ENCODE data around the gene SCN8A.

DNA sequence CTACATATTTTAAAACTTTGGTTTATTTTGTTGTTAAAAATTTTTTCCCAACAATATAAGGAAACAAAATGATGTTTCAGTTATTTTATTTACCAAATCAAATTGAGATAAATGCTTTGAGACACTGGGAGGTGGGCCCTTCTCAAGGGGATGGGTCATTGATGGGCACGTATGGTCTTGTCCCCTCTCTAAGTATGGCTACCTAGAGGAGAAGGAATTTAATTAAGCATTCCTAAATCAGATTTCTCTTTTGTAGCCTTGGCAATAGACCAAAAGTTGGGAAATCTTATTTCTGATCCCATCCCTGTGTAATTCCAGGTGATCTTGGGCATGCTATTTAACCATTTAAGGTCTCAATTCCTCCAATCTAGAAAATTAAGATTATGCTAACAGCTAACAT is 79.0 kb downstream of the SCN8A start:
- TF ChIP-seq POLR2A (IDR thresholded peaks at IDR 0.05; ENCODE audit: low read length) (no peak), CBX2 (IDR thresholded peaks at IDR 0.05; ENCODE audit: borderline replicate concordance, low read depth) (no peak)

All from A549 (cell line).